Globus pallidus (tissue), 1 donor: ENCODE data around the gene DYRK3.

Experiments used
- DNase-seq: peaks from one replicate; pipeline ENCODE4 v3.0.0-alpha.2; 2015; ENCODE audit warnings: low spot score

Gene DYRK3

DNA sequence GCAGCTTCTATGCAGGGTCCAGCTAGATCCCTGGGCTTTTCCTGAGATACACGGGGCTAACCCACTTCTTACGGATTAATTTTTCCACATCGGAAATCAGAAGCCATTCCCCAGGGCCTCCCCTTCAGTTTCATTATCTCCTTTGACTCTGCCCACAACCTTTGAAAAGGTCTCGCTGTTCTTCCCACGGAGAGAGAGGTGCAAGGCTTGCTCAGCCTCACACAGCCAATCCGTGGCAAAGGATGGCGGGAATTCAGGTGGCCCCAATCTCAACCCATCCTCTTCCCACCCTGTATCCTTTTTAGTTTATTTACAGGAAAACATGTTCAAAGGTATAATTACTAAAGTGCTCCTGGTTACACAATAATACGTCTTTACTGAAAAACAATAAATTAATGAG, 48.7 kb downstream of the DYRK3 start:
- no peak for DNase-seq

DNA sequence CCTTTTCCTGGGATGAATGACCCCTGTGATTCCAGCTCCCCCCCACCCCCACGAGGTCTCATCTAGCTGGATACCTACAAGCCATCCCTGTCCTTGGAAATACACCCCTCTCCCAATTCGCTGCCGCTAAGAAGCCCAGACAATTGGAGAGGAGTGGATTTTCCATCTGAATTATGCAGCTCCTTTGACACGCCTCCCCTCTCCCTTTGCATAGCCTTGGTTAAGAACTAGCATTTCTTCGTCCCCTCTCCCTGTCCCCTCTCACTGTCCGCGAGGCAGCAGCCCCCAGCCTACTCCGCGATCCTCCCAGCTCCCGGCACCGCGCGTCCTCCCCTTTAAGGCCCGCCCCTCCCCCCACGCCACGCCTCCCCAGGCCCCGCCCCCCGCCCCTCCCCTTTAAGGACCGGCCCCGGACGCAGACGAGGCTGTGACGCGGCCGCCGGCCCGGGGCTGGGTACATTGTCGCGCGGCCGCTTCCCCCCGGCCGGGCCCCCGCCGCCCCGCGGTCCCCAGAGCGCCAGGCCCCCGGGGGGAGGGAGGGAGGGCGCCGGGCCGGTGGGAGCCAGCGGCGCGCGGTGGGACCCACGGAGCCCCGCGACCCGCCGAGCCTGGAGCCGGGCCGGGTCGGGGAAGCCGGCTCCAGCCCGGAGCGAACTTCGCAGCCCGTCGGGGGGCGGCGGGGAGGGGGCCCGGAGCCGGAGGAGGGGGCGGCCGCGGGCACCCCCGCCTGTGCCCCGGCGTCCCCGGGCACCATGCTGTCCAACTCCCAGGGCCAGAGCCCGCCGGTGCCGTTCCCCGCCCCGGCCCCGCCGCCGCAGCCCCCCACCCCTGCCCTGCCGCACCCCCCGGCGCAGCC, 49.4 kb downstream of the DYRK3 start, which contains the start of gene MAPKAPK2:
MAPKAPK2 (plus strand) TSS at position 428 of the 856 bp plus-strand sequence; CDS start at position 753, 325 bp downstream.
- peak; percentile 86 for DNase-seq

DNA sequence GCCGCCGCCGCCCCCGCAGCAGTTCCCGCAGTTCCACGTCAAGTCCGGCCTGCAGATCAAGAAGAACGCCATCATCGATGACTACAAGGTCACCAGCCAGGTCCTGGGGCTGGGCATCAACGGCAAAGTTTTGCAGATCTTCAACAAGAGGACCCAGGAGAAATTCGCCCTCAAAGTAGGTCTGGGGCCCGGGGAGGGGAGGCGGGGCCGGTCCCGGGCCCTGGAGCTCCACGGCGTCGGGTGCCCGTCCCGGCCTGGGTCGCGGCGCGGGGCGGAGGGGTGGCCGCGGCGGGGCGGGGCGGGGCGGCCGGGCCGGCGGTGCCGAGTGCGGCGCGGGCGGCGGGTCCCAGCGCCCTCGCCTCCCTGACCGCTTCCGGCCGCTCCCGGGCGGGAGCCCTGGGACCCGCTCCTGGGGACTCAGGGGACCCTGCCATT, 50.0 kb downstream of the DYRK3 start:
- peak; percentile 27 for DNase-seq

DNA sequence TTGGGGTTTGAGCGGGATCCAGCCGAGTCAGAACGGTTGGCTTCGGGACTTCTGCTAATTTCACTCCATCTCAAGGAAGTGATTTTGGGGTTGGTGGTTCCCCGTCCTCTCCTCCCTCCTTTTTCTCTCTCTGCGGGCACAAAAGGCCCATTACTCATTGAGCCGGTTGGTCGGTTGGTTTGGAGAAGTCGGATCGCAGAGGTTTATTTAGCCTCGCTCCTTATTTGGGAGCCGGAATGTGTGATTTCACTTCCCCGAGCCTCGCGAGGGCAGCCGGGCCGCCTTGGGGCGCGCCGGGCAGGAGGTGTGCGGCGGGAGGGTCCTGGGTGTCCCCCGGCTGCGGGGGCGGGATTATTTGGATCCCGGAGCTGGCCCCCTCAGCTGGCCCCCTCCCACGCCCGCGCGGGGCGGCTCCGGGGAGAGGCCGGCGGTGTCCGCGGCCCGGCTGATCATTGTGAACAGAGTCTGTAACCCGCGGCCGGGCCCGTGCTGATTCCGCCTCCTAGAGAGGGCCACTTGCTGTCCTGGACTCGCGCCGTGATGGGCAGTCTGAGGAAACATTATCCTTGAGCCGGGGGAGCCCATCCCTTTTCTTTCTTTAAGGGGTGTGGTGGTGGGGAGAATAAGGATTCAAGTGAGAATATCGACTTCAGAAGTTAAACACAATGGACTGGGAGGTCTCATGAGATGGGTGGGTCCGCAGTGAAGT, 50.6 kb downstream of the DYRK3 start:
- peak; percentile 51 for DNase-seq

DNA sequence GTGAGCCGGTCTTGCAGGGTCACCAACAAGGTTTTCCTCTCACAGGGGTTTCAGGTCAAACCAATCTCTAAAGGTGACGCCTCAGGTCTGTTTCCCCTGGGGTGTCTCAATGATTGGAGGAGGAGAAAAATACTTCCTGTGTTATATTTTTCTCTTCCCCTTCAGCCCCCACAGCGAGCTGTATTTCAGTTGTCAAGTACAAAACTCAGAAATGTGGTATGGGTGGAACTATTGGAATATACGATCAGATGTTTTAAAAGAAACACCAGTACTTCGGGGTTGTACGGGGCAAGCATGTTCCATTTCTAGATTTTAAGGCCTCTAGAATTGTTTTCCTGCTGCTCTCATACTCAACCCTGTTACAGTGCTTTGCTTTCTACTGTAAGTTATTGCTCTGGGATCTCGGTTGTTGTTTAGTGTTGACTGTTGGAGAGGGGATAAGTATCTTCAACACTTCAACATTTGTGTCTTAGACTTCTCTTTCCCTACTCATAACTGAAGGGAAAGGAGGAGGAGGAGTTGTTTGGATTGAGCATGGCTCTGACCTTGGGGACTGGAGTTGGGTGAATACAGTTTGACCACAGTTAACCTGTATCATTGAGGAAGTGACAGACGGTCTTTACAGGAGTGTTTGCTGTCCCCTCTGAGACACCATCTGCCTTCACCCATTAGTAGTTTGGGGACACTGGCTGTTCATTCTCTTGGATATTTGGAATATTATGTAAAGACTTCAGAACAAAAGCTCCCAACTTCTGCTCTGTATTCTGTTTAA, 51.3 kb downstream of the DYRK3 start:
- no peak for DNase-seq

DNA sequence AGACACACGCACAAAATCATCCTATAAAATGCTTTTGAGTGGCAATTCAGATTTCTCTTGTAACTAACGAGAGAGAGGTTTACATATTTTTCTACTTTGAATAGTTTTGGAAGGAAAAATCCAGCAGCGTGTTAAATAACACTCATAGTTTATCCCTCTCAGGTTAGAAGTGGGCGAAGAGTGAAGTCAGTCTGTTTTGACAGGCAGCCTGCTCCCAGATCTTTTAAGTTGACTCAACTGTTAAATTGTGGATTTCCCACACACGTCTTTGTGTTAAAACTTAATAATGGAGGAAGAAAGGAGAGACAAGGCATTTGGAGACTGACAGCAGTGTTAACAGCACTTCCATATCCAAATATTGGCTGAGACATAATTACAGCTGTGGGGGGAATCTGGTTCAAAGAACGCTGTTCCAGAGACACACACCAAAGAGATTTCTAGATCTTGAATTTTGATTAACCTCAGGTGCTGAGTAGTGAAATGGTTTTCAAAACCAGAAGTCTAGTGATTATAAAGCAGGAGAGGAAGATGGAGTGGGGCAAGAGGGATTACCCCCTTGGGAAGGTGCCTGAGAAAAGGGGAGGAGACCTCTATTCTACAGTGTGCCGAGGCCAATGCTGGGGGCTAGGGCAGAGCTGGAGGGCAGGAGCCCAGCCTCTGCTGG, 52.0 kb downstream of the DYRK3 start:
- DNase-seq: no peak

DNA sequence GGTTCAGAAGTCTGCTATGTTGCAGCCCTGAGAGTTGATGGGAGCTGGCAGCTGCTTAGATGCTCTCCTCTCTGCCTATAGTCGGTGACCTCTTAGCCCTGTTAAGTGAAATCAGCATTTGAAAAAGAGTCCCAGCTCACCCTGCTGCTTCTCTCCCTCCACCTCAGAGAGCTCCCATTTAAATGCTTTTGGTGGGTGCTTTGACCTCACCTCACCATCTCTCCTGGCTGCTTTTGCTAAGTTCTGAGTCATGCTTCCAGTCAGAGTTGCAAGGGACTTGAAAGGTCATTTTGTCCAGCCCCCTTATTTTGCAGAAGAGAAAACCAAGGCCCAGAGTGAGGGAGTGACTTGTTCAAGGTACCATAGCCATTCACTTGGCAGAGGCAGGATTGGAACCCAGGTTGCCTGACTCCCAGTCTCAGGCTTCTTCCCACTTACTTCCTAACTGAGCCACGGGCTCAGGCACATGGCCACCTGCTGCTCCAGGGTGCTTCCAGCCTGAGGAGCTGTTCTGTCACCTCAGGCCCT, 52.6 kb downstream of the DYRK3 start:
- DNase-seq: no peak

DNA sequence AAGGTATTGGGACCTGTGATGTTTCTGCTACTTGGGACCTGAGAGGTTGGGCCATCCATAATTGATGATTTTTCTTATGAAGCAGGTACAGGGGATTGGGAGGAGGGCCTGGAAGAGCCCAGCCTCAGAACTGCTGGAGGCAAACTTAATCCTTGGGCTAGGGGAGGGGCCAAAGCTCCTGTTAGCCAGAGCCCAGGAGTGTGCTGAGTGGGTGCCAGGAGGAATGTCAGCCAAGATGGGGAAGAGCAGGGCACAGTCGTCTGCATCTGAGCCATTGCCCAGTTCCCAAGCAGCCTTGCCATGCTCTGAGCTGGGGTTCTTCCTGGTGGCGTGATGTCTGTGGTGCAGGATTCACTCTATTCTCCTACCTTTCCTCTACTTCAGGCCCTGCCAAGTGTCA, 55.2 kb downstream of the DYRK3 start:
- DNase-seq: peak; percentile 60

DNA sequence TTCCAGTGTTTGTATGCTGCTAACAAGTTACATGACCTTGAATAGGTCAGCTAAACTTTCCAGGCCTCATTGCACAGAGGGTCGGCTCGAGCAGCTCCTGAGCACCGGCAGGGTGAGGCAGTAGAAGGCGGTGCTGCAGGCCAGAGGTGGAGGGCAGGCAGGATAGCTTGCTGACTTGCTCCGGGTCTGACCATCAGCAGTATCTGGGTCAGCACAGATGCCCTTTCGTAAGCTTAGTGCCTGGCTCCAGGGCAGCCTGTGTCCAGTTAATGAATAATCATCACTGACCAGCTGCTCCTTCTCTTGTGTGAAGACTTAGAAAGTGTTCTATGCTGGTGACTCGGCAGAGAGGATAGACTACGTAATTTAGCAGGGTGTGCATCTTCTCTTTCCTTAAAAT, 56.3 kb downstream of the DYRK3 start:
- peak; percentile 36 for DNase-seq

DNA sequence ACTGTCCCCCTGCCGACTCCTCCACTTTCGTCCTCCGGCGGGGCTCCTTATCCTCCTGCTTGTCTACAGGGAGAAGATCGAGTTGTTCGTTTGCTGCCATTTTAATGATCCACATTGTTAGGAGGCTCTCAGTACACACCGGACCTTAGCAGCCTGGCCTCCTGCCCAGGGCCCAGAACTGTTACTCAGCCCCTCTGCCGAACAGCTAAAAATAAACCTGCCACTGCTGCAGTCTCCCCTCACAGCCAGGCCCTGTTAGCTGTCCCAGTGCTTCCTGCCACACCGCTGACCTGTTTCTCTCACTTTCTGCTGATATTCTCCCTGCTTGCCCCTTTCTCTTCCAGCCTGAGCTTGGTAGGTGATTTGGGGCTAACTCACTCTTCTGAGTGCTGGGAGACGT, 57.7 kb downstream of the DYRK3 start:
- DNase-seq: peak; percentile 32

DNA sequence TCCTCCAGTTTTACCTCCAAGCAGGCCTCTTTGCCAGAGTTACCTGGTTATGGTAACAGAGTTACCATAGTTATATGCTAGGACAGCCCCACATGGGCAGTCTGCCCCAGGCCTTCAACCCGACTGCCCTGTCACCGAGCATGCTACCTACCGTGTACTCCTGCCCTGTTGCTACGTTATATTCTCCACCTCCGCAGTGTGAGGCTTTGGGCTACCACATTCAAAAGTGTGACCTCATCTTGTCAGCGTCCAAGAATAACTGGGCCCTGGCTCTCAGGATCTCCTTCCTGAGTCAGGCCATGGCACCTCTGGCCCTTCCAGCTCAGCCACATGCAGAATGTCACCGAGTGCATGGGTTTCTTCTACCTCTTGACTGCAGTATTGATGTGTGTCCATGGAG, 58.3 kb downstream of the DYRK3 start:
- DNase-seq: no peak

DNA sequence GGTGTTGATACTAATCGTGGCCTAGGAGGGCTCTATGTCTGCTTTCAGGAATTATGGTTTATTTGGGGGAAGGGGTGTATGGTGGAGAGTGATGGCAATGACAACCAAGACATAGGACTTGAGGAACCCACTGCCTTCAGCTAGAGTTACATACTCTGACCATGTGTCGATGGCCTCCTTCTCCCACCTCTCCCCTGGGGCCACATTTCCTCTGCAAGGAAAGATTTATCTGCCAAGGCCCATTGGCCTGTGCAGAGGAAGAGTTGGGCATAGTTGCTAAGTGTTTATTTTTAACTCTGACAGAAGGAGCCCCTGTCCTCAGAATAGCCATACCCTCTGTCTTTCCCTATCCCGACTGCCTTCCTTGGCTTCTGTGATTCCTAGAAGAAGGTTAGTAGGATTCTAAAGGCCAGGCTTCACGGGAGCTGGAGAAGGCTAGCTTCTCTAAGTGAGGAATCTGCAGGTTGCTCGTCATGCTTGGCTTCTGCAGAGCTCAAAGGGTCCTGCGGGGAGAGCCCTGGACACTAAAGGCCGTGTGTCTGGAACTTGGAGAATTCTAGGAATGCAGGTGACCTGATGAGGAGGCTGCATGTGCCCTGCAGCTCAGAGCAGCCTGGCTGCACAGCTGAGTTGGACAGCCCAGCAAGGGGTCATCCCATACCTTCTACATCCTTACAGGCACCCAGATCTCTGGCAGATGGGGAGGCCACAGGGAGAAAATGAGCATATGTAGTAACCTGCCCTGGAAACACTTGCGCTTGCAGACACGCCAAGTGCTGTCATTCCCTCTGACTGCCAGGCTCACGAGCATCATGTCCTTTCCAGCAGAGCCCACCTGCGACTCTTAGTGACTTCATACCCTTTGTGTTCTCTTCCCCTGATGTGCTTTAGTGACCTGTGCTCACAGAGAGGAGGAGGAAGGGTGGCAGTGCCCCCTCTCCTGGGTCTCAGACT, 59.1 kb downstream of the DYRK3 start:
- DNase-seq: no peak

DNA sequence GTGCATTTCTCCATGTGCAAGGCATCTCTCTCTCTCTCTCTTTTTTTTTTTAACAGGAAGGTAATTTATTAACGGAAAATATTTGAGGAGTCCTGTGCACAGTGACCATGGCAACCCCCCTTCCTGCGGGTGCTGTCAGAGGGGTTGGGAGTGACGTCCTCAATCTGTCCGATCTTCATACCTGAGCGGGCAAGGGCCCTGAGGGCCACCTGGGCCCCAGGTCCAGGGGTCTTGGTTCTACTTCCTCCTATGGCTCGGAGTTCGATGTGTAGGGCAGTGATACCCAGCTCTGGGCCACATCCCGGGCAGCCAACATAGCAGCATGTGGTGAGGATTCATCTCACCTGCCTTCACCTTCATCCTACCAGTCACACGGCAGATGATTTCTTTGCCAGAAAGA, 60.4 kb downstream of the DYRK3 start:
- no peak for DNase-seq

DNA sequence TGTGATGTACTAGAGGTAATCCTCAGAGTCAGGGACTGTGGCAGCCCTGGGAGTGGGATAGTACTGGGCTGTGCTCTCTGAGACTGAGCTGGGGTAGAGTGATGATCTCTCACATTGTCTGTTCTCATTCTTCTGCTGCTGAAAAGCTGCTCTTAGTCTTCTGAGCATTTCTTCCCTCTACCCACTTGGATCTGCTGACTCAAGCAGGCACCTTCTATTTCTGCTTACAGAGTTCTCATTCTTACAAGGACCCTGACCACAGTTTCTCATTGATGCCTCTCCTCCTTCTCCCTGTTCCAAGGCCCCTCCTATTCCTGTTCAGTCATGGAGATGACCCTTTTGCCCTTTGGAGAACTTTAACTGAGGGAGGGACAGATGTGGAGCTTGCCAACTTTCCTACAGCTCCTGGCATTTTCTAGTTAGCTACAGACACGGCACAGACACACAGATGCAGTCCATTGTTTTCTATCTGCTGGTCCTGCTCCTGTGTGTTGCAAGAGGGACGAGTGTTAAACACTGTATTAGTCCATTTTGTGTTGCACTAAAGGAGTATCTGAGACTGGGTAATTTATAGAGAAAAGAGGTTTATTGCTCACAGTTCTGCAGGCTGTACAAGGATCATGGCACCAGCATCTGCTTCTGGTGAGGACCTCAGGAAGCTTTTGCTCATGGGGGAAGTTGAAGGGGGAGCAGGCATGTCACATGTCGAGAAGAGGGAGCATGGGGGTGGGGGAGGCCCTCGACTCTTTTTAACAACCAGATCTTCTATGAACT, 61.7 kb downstream of the DYRK3 start:
- DNase-seq: no peak

DNA sequence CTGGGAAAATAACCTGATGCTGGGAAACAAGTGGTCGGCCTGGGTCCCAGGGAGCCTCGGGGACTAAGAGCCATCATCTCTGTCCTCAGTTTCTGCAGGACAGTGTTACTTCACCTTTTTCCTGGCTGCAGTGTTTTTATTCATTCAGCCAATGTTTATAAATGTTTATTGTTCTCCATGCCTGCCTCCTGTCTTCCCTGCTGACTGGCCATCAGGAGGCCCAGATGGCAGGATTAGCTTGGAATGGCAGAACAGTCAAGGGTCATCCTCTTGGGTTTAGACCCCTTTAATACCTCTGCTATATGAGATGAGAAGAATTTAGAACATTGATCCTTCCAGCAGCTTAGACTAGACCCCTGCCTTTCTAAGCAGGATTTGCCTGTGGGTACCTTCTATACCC, 62.7 kb downstream of the DYRK3 start:
- DNase-seq: no peak
